ENCODE measurements around the gene PSMD9.
"Not testable (repeated sequence)": the region's sequence is repeated elsewhere in the genome, so short reads cannot be mapped to it uniquely, and the experiment has no call there.

PSMD9 gene

GRCh38 chr12:121861636-121862254, 26.8 kb upstream of the PSMD9 start:
- H3K4me3 ChIP-seq (replicated peaks; ENCODE audit: low read depth, low read length), result peak overlapping the region; percentile 2; the same call in 1 of the 2 replicates
- DNase-seq (ENCODE audit: extremely low read depth, low read depth), result no peak
- TF ChIP-seq CTCF (IDR thresholded peaks at IDR 0.05; ENCODE audit: low read depth, low read length, missing control alignments), result no peak

- peak; percentile 30 for DNase-seq (ENCODE audit: extremely low read depth, low read depth)
- H3K4me3 ChIP-seq (replicated peaks; ENCODE audit: low read depth, low read length), result no peak overlapping the region
- TF ChIP-seq CTCF (IDR thresholded peaks at IDR 0.05; ENCODE audit: low read depth, low read length, missing control alignments), result no peak
These were observed 22.3 kb upstream of the PSMD9 start for GRCh38 chr12:121866331-121866730.

GRCh38 chr12:121869229-121869628, 19.4 kb upstream of the PSMD9 start:
- H3K4me3 ChIP-seq (replicated peaks; ENCODE audit: low read depth, low read length); DNase-seq (ENCODE audit: extremely low read depth, low read depth): not testable (repeated sequence)

DNA sequence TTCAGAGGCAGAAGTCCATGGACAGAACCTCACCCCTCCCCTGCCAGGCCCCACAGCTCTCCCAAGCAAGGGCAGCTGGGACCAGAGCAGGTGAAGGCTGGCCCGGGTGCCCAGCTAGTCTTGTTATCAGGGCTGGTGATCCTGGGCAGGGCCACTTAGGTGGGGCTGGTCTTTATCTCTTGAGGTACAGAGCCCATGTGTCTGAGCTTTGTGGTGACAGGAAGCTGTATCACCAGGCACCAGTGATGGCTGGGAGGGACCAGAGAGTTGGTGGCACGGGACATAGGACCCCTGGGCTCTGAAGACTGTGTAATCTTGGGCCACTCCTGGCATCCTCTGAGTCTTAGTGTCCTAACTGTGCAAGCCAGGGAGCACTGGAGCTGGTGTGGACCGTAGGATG, 17.1 kb upstream of the PSMD9 start:
- DNase-seq (ENCODE audit: extremely low read depth, low read depth), result no peak
- H3K4me3 ChIP-seq (replicated peaks; ENCODE audit: low read depth, low read length), result no peak overlapping the region
- TF ChIP-seq CTCF (IDR thresholded peaks at IDR 0.05; ENCODE audit: low read depth, low read length, missing control alignments), result no peak

GRCh38 chr12:121872546-121873215, 15.9 kb upstream of the PSMD9 start:
- DNase-seq (ENCODE audit: extremely low read depth, low read depth), result peak; percentile 94
- H3K4me3 ChIP-seq (replicated peaks; ENCODE audit: low read depth, low read length), result 0 out of 2 replicates have a peak overlapping the region, but pooled peaks have one; percentile 20
- no peak for TF ChIP-seq CTCF (IDR thresholded peaks at IDR 0.05; ENCODE audit: low read depth, low read length, missing control alignments)

- H3K4me3 ChIP-seq (replicated peaks; ENCODE audit: low read depth, low read length), result no peak overlapping the region
- no peak for TF ChIP-seq CTCF (IDR thresholded peaks at IDR 0.05; ENCODE audit: low read depth, low read length, missing control alignments)
These were observed 15.4 kb upstream of the PSMD9 start for GRCh38 chr12:121873216-121873569.

GRCh38 chr12:121874071-121874470, 14.5 kb upstream of the PSMD9 start:
- no peak for TF ChIP-seq CTCF (IDR thresholded peaks at IDR 0.05; ENCODE audit: low read depth, low read length, missing control alignments)
- DNase-seq (ENCODE audit: extremely low read depth, low read depth), result no peak
- H3K4me3 ChIP-seq (replicated peaks; ENCODE audit: low read depth, low read length), result no peak overlapping the region

More at GRCh38 chr12:121873216-121873569, 15.4 kb upstream of the PSMD9 start:
- DNase-seq (ENCODE audit: extremely low read depth, low read depth), result no peak

Data from HFF-Myc (cell line).